Measurements from ENCODE around the gene CCDC78. TPM values are rescaled to one million over a fixed set of nuclear protein-coding genes. Genes with fewer than 3 reads are reported as not detected.
A peak's percentile ranks its signal among the peaks of the same experiment; 100 is the strongest.

The CCDC78 gene
- total RNA-seq, 1 experiment from 2014 or later = 10.0 TPM

DNA sequence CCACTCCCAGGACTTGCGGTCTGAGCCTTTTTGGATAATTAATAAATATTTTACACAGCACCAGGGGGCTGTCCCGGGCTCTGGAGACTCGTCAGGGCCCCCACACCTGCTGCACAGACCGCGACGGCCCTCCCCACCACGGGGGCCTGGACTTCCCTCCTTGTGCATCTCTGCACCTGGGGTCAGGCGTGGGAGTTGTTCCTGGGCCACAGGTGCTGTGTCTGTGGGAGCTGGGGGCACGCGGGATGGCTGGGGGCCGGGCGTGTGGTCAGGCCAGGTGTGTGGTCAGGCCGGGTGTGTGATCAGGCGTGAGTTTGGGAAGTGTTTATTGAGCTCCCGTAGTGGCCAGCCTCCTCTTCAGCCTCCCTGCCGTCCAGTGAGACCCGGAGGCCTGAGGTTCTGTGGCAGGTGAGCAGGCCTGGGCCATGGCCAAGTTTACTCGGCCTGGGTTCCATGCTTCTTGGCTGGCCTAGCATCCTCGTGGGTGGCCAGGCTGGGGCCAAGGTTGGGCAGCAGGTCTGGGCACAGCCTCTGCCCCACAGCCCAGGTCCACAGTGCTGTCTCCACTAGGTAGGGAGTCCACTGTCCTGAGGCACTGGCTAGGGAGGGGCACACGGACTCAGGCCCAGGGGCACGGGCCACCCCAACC lies 47.9 kb downstream of the CCDC78 start:
- intact Hi-C loops (cut with micrococcal nuclease; ENCODE audit: unreplicated experiment) = no loop called here
- Mint-ChIP-seq H3K27ac (ENCODE audit: unreplicated experiment) (no peak overlapping the region), H3K4me3 (ENCODE audit: low read depth, unreplicated experiment) (no peak overlapping the region), H3K4me1 (ENCODE audit: low read depth, unreplicated experiment) (peaks cover 22% of the 10 kb centered on the region), H3K36me3 (ENCODE audit: insufficient read depth, unreplicated experiment) (peaks cover 76% of the 10 kb centered on the region), H3K27me3 (ENCODE audit: unreplicated experiment) (no peaks in the 10 kb centered on the region), H3K9me3 (ENCODE audit: low read depth, unreplicated experiment) (no peaks in the 10 kb centered on the region)
- no TSS peak for BruUV-seq (replicated peaks)
- DNase-seq = no peak
- TF ChIP-seq CTCF (IDR thresholded peaks at IDR 0.05; ENCODE audit: unreplicated experiment) = no peak
- CTCF ChIA-PET = no interaction called here

- CTCF ChIA-PET = no interaction called here
- H3K36me3 Mint-ChIP-seq (ENCODE audit: insufficient read depth, unreplicated experiment) = peaks cover 75% of the 10 kb centered on the region
- no peak for DNase-seq
- H3K27me3 Mint-ChIP-seq (ENCODE audit: unreplicated experiment) = no peaks in the 10 kb centered on the region
- BruUV-seq (replicated peaks) = no TSS peak
- no peak for TF ChIP-seq CTCF (IDR thresholded peaks at IDR 0.05; ENCODE audit: unreplicated experiment)
- peak overlapping the region; percentile 46 for H3K4me3 Mint-ChIP-seq (ENCODE audit: low read depth, unreplicated experiment)
- intact Hi-C loops (cut with micrococcal nuclease; ENCODE audit: unreplicated experiment) = no loop called here
- peak overlapping the region; percentile 12 for H3K27ac Mint-ChIP-seq (ENCODE audit: unreplicated experiment)
- H3K9me3 Mint-ChIP-seq (ENCODE audit: low read depth, unreplicated experiment) = no peaks in the 10 kb centered on the region
- peaks cover 19% of the 10 kb centered on the region for H3K4me1 Mint-ChIP-seq (ENCODE audit: low read depth, unreplicated experiment)
These were observed 48.7 kb downstream of the CCDC78 start for GRCh38 chr16:677316-678190.

- peak; percentile 80 for DNase-seq
- H3K27me3 Mint-ChIP-seq (ENCODE audit: unreplicated experiment) = no peaks in the 10 kb centered on the region
- CTCF ChIA-PET = no interaction called here
- H3K4me3 Mint-ChIP-seq (ENCODE audit: low read depth, unreplicated experiment) = peak overlapping the region; percentile 46
- H3K9me3 Mint-ChIP-seq (ENCODE audit: low read depth, unreplicated experiment) = no peaks in the 10 kb centered on the region
- BruUV-seq (replicated peaks) = no TSS peak
- H3K36me3 Mint-ChIP-seq (ENCODE audit: insufficient read depth, unreplicated experiment) = peaks cover 68% of the 10 kb centered on the region
- TF ChIP-seq CTCF (IDR thresholded peaks at IDR 0.05; ENCODE audit: unreplicated experiment) = no peak
- peak overlapping the region; percentile 12 for H3K27ac Mint-ChIP-seq (ENCODE audit: unreplicated experiment)
- intact Hi-C loops (cut with micrococcal nuclease; ENCODE audit: unreplicated experiment) = no loop called here
- H3K4me1 Mint-ChIP-seq (ENCODE audit: low read depth, unreplicated experiment) = peaks cover 12% of the 10 kb centered on the region
These were observed 49.3 kb downstream of the CCDC78 start for GRCh38 chr16:676913-677312.

GRCh38 chr16:676565-676902 lies 49.7 kb downstream of the CCDC78 start:
- BruUV-seq (replicated peaks) = no TSS peak
- TF ChIP-seq CTCF (IDR thresholded peaks at IDR 0.05; ENCODE audit: unreplicated experiment) = no peak
- intact Hi-C loops (cut with micrococcal nuclease; ENCODE audit: unreplicated experiment) = no loop called here

More at GRCh38 chr16:676565-676902, 49.7 kb downstream of the CCDC78 start:
- CTCF ChIA-PET = no interaction called here
- no peaks in the 10 kb centered on the region for H3K27me3 Mint-ChIP-seq (ENCODE audit: unreplicated experiment)
- H3K4me3 Mint-ChIP-seq (ENCODE audit: low read depth, unreplicated experiment) = peak overlapping the region; percentile 46
- peaks cover 9% of the 10 kb centered on the region for H3K4me1 Mint-ChIP-seq (ENCODE audit: low read depth, unreplicated experiment)
- no peak overlapping the region for H3K27ac Mint-ChIP-seq (ENCODE audit: unreplicated experiment)
- H3K36me3 Mint-ChIP-seq (ENCODE audit: insufficient read depth, unreplicated experiment) = peaks cover 65% of the 10 kb centered on the region
- DNase-seq = no peak
- H3K9me3 Mint-ChIP-seq (ENCODE audit: low read depth, unreplicated experiment) = no peaks in the 10 kb centered on the region

Data from Calu3 (cell line).